ENCODE results near the gene MAP7D2.

DNA sequence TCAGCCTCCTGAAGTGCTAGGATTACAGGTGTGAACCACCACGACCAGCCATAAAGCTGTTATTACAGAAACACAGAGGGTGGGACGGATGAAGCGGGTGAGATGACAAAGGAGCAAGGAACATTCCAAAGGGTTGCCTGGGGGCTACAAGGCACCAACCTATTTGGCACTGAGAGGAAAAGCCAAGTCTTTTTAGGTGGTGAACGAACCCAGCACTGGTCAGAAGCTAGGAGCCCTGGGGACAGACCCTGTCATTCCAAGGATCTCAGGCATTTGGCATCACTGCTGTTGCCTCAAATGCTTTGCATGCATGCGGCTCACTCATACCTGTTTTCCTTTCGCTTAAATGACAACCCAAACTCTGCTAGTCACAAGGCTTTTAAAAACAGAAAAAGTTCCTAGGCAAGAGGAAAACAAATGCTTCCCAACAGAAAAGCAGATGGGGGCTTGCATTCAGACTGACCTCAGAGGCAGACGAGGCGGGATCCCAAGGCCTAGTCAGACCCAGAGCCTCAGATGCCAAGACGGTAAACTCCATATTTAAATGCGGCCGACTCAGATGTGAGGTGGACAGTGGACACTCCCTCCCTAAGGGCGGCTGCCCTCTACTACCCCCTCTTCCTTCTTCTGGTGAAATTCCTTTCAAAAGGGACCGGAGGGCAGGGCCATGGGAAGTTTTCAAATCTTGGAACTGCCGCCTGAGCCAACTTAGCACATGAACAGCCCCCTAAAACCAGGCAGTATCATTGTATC, 4.5 kb downstream of the MAP7D2 start:
- TF ChIP-seq SP1 (IDR thresholded peaks at IDR 0.05) = no peak
- TF ChIP-seq ARNT (IDR thresholded peaks at IDR 0.05) = no peak
- TF ChIP-seq FOXK2 (IDR thresholded peaks at IDR 0.05) = no peak
- no peak for TF ChIP-seq FOXM1 (IDR thresholded peaks at IDR 0.05; ENCODE audit: borderline replicate concordance)
- TF ChIP-seq CTBP1 (IDR thresholded peaks at IDR 0.05; ENCODE audit: borderline replicate concordance) = no peak
- TF ChIP-seq HDGF (IDR thresholded peaks at IDR 0.05; ENCODE audit: borderline replicate concordance) = no peak
- no peak for TF ChIP-seq FOXA1 (IDR thresholded peaks at IDR 0.05)
- TF ChIP-seq BHLHE40 (IDR thresholded peaks at IDR 0.05; ENCODE audit: borderline replicate concordance) = no peak
- no peak for TF ChIP-seq ZNF384 (IDR thresholded peaks at IDR 0.05)
- no peak for TF ChIP-seq NFRKB (IDR thresholded peaks at IDR 0.05)
- TF ChIP-seq TARDBP (IDR thresholded peaks at IDR 0.05) = no peak
- TF ChIP-seq, protein P1, sequence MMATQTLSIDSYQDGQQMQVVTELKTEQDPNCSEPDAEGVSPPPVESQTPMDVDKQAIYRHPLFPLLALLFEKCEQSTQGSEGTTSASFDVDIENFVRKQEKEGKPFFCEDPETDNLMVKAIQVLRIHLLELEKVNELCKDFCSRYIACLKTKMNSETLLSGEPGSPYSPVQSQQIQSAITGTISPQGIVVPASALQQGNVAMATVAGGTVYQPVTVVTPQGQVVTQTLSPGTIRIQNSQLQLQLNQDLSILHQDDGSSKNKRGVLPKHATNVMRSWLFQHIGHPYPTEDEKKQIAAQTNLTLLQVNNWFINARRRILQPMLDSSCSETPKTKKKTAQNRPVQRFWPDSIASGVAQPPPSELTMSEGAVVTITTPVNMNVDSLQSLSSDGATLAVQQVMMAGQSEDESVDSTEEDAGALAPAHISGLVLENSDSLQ (IDR thresholded peaks at IDR 0.05) = no peak
- no peak for TF ChIP-seq SUZ12 (IDR thresholded peaks at IDR 0.05)

Measured in HEK293T (cell line).